Measurements from ENCODE around the gene NADK.
"Not testable (repeated sequence)": the region's sequence is repeated elsewhere in the genome, so short reads cannot be mapped to it uniquely, and the experiment has no call there.

NADK gene

GRCh38 chr1:1704284-1704957 is 73.8 kb downstream of the NADK start:
- DNase-seq (ENCODE audit: low read depth); H3K4me3 ChIP-seq (ENCODE audit: low read depth, low read length): not testable (repeated sequence)

- H3K4me3 ChIP-seq (ENCODE audit: low read depth, low read length): no peak overlapping the region
- DNase-seq (ENCODE audit: low read depth): no peak
- no peak for TF ChIP-seq CTCF (IDR thresholded peaks at IDR 0.05; ENCODE audit: low read depth, low read length, missing control alignments)
Observed at GRCh38 chr1:1703796-1704195, 74.5 kb downstream of the NADK start.

GRCh38 chr1:1702506-1702905 is 75.8 kb downstream of the NADK start:
- DNase-seq (ENCODE audit: low read depth); H3K4me3 ChIP-seq (ENCODE audit: low read depth, low read length): not testable (repeated sequence)
